ENCODE data around the gene RCVRN.

DNA sequence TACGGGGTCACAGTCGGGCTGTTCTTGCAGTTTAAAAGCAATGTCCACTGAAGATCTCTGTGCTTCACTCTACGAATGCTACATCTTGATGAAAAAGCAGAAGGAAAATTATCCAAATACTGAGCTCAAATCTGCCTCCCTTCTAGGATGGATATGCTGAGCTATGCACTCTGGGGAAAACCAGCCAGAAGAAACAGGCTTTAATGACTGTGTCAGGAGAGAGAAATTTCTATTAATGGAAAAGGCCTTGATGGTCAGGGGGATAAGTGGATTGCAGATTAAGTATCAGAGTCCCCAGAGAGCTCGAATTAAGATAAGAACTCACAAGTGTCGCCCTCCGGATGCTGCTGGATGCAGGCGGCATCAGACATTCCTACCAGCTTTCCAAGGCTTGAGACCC lies 39.6 kb upstream of the RCVRN start:
- TF ChIP-seq EP300 (IDR thresholded peaks at IDR 0.05; ENCODE audit: low read depth): no peak
- no peak for TF ChIP-seq POLR2A (IDR thresholded peaks at IDR 0.05)
- no peak for TF ChIP-seq CTCF (IDR thresholded peaks at IDR 0.05)

All from transverse colon (tissue), 3 donors.